ENCODE measurements around the gene ETFA.
A peak's percentile ranks its signal among the peaks of the same experiment; 100 is the strongest.

Gene ETFA

GRCh38 chr15:76339305-76340197 is 28.3 kb upstream of the ETFA start:
- peak overlapping the region; percentile 24; the same call in 1 of the 2 replicates for H3K4me3 ChIP-seq (ENCODE audit: low read depth, low read length)
- TF ChIP-seq CTCF (IDR thresholded peaks at IDR 0.05; ENCODE audit: low read depth, low read length), result no peak

- TF ChIP-seq CTCF (IDR thresholded peaks at IDR 0.05; ENCODE audit: low read depth, low read length), result no peak
- no peak overlapping the region for H3K4me3 ChIP-seq (ENCODE audit: low read depth, low read length)
These were observed 27.4 kb upstream of the ETFA start for GRCh38 chr15:76338486-76339304.

DNA sequence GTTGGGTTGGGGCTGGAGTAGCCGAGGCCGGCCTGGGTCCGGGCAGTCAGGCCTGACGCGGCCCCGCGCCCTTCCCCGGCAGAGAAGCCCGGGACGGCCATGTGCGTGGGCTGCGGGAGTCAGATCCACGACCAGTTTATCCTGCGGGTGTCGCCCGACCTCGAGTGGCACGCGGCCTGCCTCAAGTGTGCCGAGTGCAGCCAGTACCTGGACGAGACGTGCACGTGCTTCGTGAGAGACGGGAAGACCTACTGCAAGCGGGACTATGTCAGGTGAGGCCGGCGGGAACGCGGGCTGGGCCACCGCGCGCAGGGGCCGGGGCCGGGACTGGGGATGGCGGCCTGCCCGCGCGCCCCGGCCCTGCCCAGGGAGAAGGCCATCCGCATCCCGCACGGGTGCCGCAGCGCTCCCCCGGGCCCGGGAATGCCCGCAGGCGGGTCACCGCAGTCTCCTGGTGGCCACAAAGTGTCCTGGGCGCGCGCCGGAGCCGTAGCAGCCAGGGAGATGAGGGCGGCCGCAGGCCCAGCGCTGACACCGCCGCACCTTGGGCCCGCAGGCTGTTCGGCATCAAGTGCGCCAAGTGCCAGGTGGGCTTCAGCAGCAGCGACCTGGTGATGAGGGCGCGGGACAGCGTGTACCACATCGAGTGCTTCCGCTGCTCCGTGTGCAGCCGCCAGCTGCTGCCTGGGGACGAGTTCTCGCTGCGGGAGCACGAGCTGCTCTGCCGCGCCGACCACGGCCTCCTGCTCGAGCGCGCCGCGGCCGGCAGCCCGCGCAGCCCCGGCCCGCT is 26.6 kb upstream of the ETFA start:
- no peak for TF ChIP-seq CTCF (IDR thresholded peaks at IDR 0.05; ENCODE audit: low read depth, low read length)
- peak overlapping the region; percentile 58 for H3K4me3 ChIP-seq (ENCODE audit: low read depth, low read length)

DNA sequence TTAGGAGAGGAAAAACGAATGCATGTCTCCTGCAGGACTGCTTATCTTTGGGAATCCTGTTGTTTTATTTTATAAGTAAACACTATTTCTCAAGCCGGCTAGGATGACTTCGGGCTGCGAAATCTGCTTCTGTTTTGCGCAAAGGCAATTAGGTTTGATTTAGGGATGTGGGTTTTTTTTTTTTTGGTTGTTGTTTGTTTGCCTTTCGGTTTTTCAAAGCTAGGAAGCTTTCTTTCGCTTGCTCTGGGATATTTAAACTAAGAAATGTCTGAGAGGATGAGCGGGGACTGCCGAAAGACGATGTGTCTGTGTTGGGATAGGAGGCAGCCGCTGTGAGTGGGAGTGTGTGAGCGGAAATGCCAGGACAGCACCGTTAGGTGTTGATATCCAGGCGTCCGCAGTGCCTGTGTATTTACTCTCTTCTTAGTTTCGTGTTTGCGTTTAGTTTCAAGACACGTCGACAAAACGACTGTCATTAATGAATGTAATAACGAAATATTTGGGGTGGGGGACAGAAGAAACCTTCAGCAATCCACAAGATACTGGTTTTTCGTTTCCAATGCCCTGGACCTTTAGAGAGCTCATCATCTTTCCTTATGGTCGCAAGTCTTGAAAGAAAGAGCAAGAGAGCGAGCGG is 25.9 kb upstream of the ETFA start:
- TF ChIP-seq CTCF (IDR thresholded peaks at IDR 0.05; ENCODE audit: low read depth, low read length), result no peak
- peak overlapping the region; percentile 58 for H3K4me3 ChIP-seq (ENCODE audit: low read depth, low read length)

GRCh38 chr15:76336254-76337058 is 25.2 kb upstream of the ETFA start, which contains the start of gene ISL2:
Gene ISL2 (plus strand): TSS chr15:76336773. CDS start chr15:76336884, 111 bp downstream.
- H3K4me3 ChIP-seq (ENCODE audit: low read depth, low read length), result peak within 1 kb of the TSS; percentile 58
- TF ChIP-seq CTCF (IDR thresholded peaks at IDR 0.05; ENCODE audit: low read depth, low read length), result no peak

All from WI38 (cell line).